Measurements from ENCODE around the gene KCNG2. TPM values are rescaled to one million over a fixed set of nuclear protein-coding genes. Genes with fewer than 3 reads are reported as not detected.

Gene KCNG2
- total RNA-seq, 4 donors from 2014 or later: 2.3 to 3.8 (median 3.2) TPM; not detected in 1

- no peaks in the 10 kb centered on the region for H3K36me3 ChIP-seq
- H3K4me3 ChIP-seq: peak overlapping the region in 1 of 4 donors; percentile 29
- no peak for TF ChIP-seq POLR2A (IDR thresholded peaks at IDR 0.05)
- DNase-seq: no peak
- peaks cover 0 to 8% of the 10 kb centered on the region in 2 donors for H3K27me3 ChIP-seq
- H3K9me3 ChIP-seq: no peaks in the 10 kb centered on the region
- H3K27ac ChIP-seq: no peak overlapping the region
- H3K4me1 ChIP-seq: peaks cover 0 to 6% (median 0%) of the 10 kb centered on the region in 4 donors
These were observed 10.2 kb upstream of the KCNG2 start for GRCh38 chr18:79787527-79787864.

GRCh38 chr18:79787865-79788733 is 9.6 kb upstream of the KCNG2 start:
- no peak for DNase-seq
- Histone ChIP-seq H3K27ac (no peak overlapping the region), H3K9me3 (no peaks in the 10 kb centered on the region), H3K4me1 (peaks cover 0 to 6% (median 0%) of the 10 kb centered on the region in 4 donors), H3K36me3 (no peaks in the 10 kb centered on the region), H3K27me3 (peaks cover 0 to 8% of the 10 kb centered on the region in 2 donors), H3K4me3 (peak overlapping the region in 2 of 4 donors; percentile 16 to 29)
- TF ChIP-seq POLR2A (IDR thresholded peaks at IDR 0.05) (no peak), CTCF (IDR thresholded peaks at IDR 0.05) (no peak)

GRCh38 chr18:79788734-79789085 is 9.0 kb upstream of the KCNG2 start:
- no peaks in the 10 kb centered on the region for H3K9me3 ChIP-seq
- no peak overlapping the region for H3K27ac ChIP-seq
- H3K27me3 ChIP-seq: peaks cover 0 to 8% of the 10 kb centered on the region in 2 donors
- TF ChIP-seq CTCF (IDR thresholded peaks at IDR 0.05) (no peak), POLR2A (IDR thresholded peaks at IDR 0.05) (no peak)
- DNase-seq: no peak
- H3K36me3 ChIP-seq: no peaks in the 10 kb centered on the region
- no peak overlapping the region for H3K4me3 ChIP-seq
- peaks cover 0 to 6% (median 0%) of the 10 kb centered on the region in 4 donors for H3K4me1 ChIP-seq

GRCh38 chr18:79789091-79789891 is 8.4 kb upstream of the KCNG2 start:
- TF ChIP-seq CTCF (IDR thresholded peaks at IDR 0.05) (no peak), POLR2A (IDR thresholded peaks at IDR 0.05) (no peak)
- H3K27me3 ChIP-seq: peaks cover 0 to 8% of the 10 kb centered on the region in 2 donors
- no peaks in the 10 kb centered on the region for H3K36me3 ChIP-seq
- H3K27ac ChIP-seq: no peak overlapping the region
- no peaks in the 10 kb centered on the region for H3K9me3 ChIP-seq
- H3K4me3 ChIP-seq: no peak overlapping the region
- peaks cover 0 to 6% (median 0%) of the 10 kb centered on the region in 4 donors for H3K4me1 ChIP-seq
- DNase-seq: peak in 2 of 3 donors; percentile 34 to 40

GRCh38 chr18:79789901-79790890 is 7.5 kb upstream of the KCNG2 start:
- H3K27me3 ChIP-seq: peaks cover 0 to 8% of the 10 kb centered on the region in 2 donors

More at GRCh38 chr18:79789901-79790890, 7.5 kb upstream of the KCNG2 start:
- Histone ChIP-seq H3K27ac (no peak overlapping the region), H3K36me3 (no peaks in the 10 kb centered on the region), H3K9me3 (no peaks in the 10 kb centered on the region), H3K4me1 (peaks cover 0 to 6% (median 0%) of the 10 kb centered on the region in 4 donors), H3K4me3 (no peak overlapping the region)
- DNase-seq: peak in 1 of 3 donors; percentile 34
- TF ChIP-seq POLR2A (IDR thresholded peaks at IDR 0.05) (no peak), CTCF (IDR thresholded peaks at IDR 0.05) (no peak)
